BLaER1 (cell line): ENCODE results near the gene ZCRB1.
"Not testable (repeated sequence)": the region's sequence is repeated elsewhere in the genome, so short reads cannot be mapped to it uniquely, and the experiment has no call there.

Source experiments
- H3K27ac ChIP-seq: shearing (Covaris generic); formaldehyde crosslinking; 2 replicates; pipeline ENCODE4 v1.8.1; 2022
- H3K27me3 ChIP-seq: shearing (Covaris generic); formaldehyde crosslinking; 2 replicates; pipeline ENCODE4 v1.8.1; 2022
- H3K36me3 ChIP-seq: shearing (Covaris generic); formaldehyde crosslinking; 2 replicates; pipeline ENCODE4 v1.8.1; 2022
- H3K4me1 ChIP-seq: shearing (Covaris generic); formaldehyde crosslinking; 2 replicates; pipeline ENCODE4 v1.8.1; 2022
- H3K4me2 ChIP-seq: shearing (Covaris generic); formaldehyde crosslinking; 2 replicates; pipeline ENCODE4 v1.8.1; 2022
- H3K4me3 ChIP-seq: shearing (Covaris generic); formaldehyde crosslinking; 2 replicates; pipeline ENCODE4 v1.8.1; 2022
- H3K9ac ChIP-seq: shearing (Covaris generic); formaldehyde crosslinking; 2 replicates; pipeline ENCODE4 v1.8.1; 2022
- H3K9me3 ChIP-seq: shearing (Covaris generic); formaldehyde crosslinking; 2 replicates; pipeline ENCODE4 v1.8.1; 2022
- H4K20me1 ChIP-seq: shearing (Covaris generic); formaldehyde crosslinking; 2 replicates; pipeline ENCODE4 v1.8.1; 2022
- Cebpa-rat ChIP-seq: shearing (Covaris generic); IDR thresholded peaks from 2 replicates; pipeline ENCODE4 v1.8.1; 2022

ZCRB1 gene

DNA sequence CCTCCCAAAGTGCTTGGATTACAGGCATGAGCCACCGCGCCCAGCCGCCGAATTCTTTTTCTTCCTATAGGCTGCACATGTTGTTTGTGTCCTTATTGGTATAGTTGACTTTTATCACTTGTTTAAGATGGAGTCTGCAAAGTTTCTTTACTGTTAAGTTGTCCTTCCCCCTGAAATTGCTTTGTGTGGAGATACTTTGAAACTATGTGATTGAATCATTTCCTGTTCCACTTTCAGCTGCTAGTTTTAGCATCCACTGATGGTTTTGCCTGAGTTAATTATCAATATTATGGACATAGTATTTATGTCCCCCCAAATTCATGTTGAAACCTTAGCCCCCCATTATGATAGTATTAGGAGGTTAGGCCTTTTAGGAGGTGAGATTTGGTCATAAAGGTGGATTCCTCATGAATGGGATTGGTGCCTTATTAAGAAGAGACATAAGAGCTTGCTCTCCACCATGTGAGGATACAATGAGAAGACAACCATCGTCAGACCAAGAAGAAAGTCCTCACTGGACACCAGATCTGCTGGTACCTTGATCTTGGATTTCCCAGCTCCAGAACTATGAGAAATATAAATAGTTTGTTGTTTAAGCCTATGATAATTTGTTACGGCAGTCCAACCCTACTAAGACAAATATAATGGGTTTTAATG, 35.0 kb upstream of the ZCRB1 start:
- no peak overlapping the region for H3K27ac ChIP-seq
- H3K4me1 ChIP-seq = peaks cover 13% of the 10 kb centered on the region
- peak overlapping the region; percentile 22 for H3K4me2 ChIP-seq
- peaks cover 50% of the 10 kb centered on the region for H3K36me3 ChIP-seq
- no peaks in the 10 kb centered on the region for H3K27me3 ChIP-seq
- no peak overlapping the region for H3K9ac ChIP-seq
- H3K4me3 ChIP-seq = no peak overlapping the region
- no peaks in the 10 kb centered on the region for H3K9me3 ChIP-seq
- no peak for TF ChIP-seq Cebpa-rat
- no peaks in the 10 kb centered on the region for H4K20me1 ChIP-seq

DNA sequence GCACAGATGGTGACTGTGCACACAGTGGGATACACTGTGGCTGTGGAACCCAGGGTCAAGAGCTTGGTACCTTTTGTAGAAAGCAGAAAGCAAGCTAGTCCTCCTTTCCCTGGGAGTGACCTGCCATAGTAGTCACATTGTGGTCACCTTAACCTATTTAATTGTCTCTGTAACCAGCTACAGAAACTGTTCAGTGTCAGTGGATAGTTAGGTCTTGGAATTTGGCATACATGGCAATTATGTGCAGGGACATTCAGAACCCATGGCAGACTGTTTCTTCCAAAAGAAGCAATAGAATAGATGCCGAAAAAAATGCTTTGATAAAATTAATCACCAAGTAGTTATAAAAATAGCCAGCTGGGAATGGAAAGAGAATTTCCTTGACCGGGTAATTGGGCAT, 30.4 kb upstream of the ZCRB1 start:
- no peaks in the 10 kb centered on the region for H3K27me3 ChIP-seq
- no peak for TF ChIP-seq Cebpa-rat

GRCh38 chr12:42350021-42350407, 24.1 kb upstream of the ZCRB1 start:
- not testable (repeated sequence) for H3K27me3 ChIP-seq, H3K9ac ChIP-seq, H3K4me3 ChIP-seq, H4K20me1 ChIP-seq, H3K4me1 ChIP-seq, H3K27ac ChIP-seq, H3K4me2 ChIP-seq
- Histone ChIP-seq H3K9me3 (peaks cover 28% of the 10 kb centered on the region; the same call in 1 of the 2 replicates), H3K36me3 (peaks cover 56% of the 10 kb centered on the region)

More for the DNA sequence above, 30.4 kb upstream of the ZCRB1 start:
- no peak overlapping the region for H3K4me3 ChIP-seq
- H3K4me2 ChIP-seq = no peak overlapping the region
- H3K9ac ChIP-seq = no peak overlapping the region
- peaks cover 13% of the 10 kb centered on the region for H3K4me1 ChIP-seq
- no peak overlapping the region for H3K27ac ChIP-seq
- H3K9me3 ChIP-seq = no peaks in the 10 kb centered on the region
- H3K36me3 ChIP-seq = peaks cover 68% of the 10 kb centered on the region
- H4K20me1 ChIP-seq = 0 out of 2 replicates have a peak, but pooled peaks cover 5% of the 10 kb centered on the region

DNA sequence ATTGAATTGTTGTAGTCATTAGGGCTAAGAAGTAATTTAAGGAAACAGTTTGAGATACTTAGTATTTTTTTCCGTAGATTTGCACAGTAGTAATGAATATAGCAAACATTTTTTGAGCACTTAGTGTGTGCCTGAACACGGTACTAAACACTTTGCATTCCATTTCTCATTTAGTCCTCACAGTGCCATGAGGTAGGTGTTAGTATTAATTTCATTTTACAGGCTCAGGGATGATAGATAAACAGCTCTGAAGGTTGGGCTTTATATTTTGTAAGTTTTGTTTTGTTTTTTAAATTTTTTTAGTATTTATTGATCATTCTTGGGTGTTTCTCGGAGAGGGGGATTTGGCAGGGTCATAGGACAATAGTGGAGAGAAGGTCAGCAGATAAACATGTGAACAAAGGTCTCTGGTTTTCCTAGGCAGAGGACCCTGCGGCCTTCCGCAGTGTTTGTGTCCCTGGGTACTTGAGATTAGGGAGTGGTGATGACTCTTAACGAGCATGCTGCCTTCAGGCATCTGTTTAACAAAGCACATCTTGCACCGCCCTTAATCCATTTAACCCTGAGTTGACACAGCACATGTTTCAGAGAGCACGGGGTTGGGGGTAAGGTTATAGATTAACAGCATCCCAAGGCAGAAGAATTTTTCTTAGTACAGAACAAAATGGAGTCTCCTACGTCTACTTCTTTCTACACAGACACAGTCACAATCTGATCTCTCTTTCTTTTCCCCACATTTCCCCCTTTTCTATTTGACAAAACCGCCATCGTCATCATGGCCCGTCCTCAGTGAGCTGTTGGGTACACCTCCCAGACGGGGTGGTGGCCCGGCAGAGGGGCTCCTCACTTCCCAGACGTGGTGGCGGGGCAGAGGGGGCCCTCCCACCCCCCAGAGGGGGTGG, 23.5 kb upstream of the ZCRB1 start:
- peaks cover 55% of the 10 kb centered on the region for H3K36me3 ChIP-seq
- H3K9me3 ChIP-seq = peaks cover 28% of the 10 kb centered on the region; the same call in 1 of the 2 replicates
- not testable (repeated sequence) for H3K4me1 ChIP-seq, H3K27me3 ChIP-seq, H3K27ac ChIP-seq, H3K4me3 ChIP-seq, H3K4me2 ChIP-seq, H3K9ac ChIP-seq
- peaks cover 13% of the 10 kb centered on the region; the same call in 1 of the 2 replicates for H4K20me1 ChIP-seq

- Histone ChIP-seq H4K20me1 (peaks cover 35% of the 10 kb centered on the region), H3K27ac (no peak overlapping the region), H3K4me2 (no peak overlapping the region), H3K9ac (no peak overlapping the region), H3K27me3 (no peaks in the 10 kb centered on the region), H3K36me3 (peaks cover 46% of the 10 kb centered on the region), H3K4me3 (no peak overlapping the region), H3K9me3 (peaks cover 28% of the 10 kb centered on the region; the same call in 1 of the 2 replicates), H3K4me1 (no peaks in the 10 kb centered on the region)
- TF ChIP-seq Cebpa-rat = no peak
Observed at GRCh38 chr12:42346403-42347002, 20.6 kb upstream of the ZCRB1 start.

DNA sequence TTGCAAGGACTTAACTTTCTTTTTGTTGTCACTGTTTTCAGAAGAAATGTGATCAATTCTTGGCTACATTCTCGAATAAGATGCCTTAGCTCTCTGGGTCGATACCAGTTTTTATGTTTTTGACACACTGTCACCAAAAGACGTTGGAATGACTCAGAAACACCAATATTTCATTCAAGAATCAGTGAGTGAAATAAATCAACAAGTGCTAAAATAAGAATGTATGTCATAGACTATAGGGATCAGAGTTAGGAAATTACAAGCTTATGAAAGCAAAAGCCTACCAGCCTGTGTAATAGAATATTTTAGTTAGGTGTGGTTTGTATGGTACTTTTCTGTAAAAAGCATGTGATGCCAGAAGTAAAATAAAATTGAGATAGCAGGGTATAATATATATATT, 17.8 kb upstream of the ZCRB1 start:
- H4K20me1 ChIP-seq = peaks cover 60% of the 10 kb centered on the region
- H3K4me3 ChIP-seq = no peak overlapping the region
- H3K36me3 ChIP-seq = peaks cover 65% of the 10 kb centered on the region
- H3K4me1 ChIP-seq = no peaks in the 10 kb centered on the region
- H3K4me2 ChIP-seq = no peak overlapping the region
- H3K27me3 ChIP-seq = no peaks in the 10 kb centered on the region
- TF ChIP-seq Cebpa-rat = no peak
- no peak overlapping the region for H3K27ac ChIP-seq
- no peak overlapping the region for H3K9ac ChIP-seq
- peaks cover 19% of the 10 kb centered on the region; the same call in 1 of the 2 replicates for H3K9me3 ChIP-seq

DNA sequence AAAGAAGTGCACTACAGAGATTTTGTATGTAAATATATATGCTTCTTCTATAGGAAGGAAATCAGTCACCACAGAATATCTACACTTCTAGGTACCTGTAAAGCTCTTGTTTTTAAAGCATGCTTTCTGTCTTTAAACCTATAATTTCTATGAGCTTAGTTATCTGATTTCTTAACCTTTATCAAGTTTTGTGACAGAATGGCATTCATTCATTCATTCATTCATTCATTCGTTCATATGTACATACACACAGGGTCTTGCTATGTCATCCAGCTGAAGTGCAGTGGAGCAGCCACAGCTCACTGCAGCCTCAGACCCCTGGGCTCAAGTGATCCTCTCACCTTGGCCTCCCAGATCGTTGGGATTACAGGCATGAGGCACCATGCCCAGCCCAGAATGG, 16.1 kb upstream of the ZCRB1 start:
- H3K4me3 ChIP-seq = no peak overlapping the region
- peaks cover 67% of the 10 kb centered on the region for H3K36me3 ChIP-seq
- no peaks in the 10 kb centered on the region for H3K27me3 ChIP-seq
- H4K20me1 ChIP-seq = peaks cover 74% of the 10 kb centered on the region
- H3K9me3 ChIP-seq = peaks cover 6% of the 10 kb centered on the region; the same call in 1 of the 2 replicates
- no peak overlapping the region for H3K9ac ChIP-seq
- H3K4me1 ChIP-seq = no peaks in the 10 kb centered on the region
- no peak for TF ChIP-seq Cebpa-rat
- H3K4me2 ChIP-seq = no peak overlapping the region
- no peak overlapping the region for H3K27ac ChIP-seq

DNA sequence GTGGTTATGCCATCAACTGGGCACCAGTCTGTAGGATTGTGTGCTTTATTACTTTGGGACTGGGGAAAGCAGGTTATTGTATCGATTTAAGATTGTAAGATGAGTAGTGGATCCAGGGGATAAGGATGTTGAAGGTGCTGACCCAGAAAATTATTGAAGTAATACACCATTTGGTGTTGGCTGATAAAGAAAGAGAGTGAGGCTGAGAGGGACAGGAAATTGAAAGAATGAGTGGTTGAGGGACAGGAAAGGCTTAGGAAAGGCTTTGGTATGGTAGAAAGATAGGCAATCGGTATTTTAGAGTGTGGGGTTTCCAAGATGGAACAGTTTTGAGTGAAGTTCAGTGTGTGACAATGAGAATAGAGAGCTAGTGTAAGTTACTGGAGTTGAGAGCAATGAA, 12.4 kb upstream of the ZCRB1 start:
- Histone ChIP-seq H3K9ac (no peak overlapping the region), H3K4me3 (no peak overlapping the region), H3K27ac (no peak overlapping the region), H3K36me3 (peaks cover 59% of the 10 kb centered on the region), H3K27me3 (no peaks in the 10 kb centered on the region), H3K4me1 (peaks cover 15% of the 10 kb centered on the region), H3K4me2 (no peak overlapping the region), H3K9me3 (no peaks in the 10 kb centered on the region), H4K20me1 (peaks cover 91% of the 10 kb centered on the region)
- no peak for TF ChIP-seq Cebpa-rat

DNA sequence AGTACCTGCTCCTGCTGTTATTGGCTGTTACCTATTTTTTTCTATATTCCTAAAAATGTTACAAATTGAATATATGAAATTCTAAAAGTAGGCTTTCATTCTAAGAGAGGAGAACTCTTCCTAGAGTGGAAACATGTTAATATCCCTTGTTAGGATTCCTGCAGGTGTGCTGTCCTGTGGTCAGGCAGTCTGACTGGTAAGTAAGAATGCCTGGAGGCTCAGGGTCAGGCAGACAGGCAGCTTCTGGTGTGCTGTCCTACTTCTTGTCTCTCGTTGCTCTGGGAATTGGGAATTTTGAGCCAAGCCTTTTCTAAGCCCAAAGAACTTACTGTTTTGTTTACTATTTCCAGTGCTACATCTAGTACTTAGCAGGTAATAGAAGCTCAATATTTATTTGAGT, 10.4 kb upstream of the ZCRB1 start:
- Histone ChIP-seq H3K4me2 (no peak overlapping the region), H3K27ac (no peak overlapping the region), H4K20me1 (peaks cover 94% of the 10 kb centered on the region), H3K27me3 (no peaks in the 10 kb centered on the region), H3K9ac (no peak overlapping the region), H3K9me3 (no peaks in the 10 kb centered on the region), H3K36me3 (peaks cover 49% of the 10 kb centered on the region), H3K4me1 (peaks cover 15% of the 10 kb centered on the region), H3K4me3 (no peak overlapping the region)
- no peak for TF ChIP-seq Cebpa-rat
